Sigmoid colon (tissue), 4 donors: ENCODE measurements around the gene KIF26B.

Experiments used
- EP300 ChIP-seq, 4 donors: sonication (generic); formaldehyde crosslinking; IDR thresholded peaks; one replicate each; pipeline ENCODE4 v1.6.1; 2017; ENCODE audit warnings: antibody characterized with exemption in 4 of 4
- POLR2A ChIP-seq, 2 donors: fragments of 450-650 bp; IDR thresholded peaks; one replicate each; pipeline ENCODE4 v1.6.1; 2016; ENCODE audit warnings: antibody characterized with exemption in 2 of 2, mild to moderate bottlenecking in 2 of 2, moderate library complexity in 2 of 2
- POLR2AphosphoS5 ChIP-seq, 4 donors: sonication (generic); formaldehyde crosslinking; IDR thresholded peaks; one replicate each; pipeline ENCODE4 v1.6.1; 2017; ENCODE audit warnings: antibody characterized with exemption in 4 of 4
- TF ChIP-seq, protein P1 (sequence below), 4 experiments: fragments of 450-650 bp in 3 of 4; fragments of 200-600 bp in 1 of 4; IDR thresholded peaks; one replicate each; pipeline ENCODE4 v1.5.1; 2016 to 2019; ENCODE audit warnings: antibody characterized with exemption in 4 of 4, mild to moderate bottlenecking in 3 of 4, moderate library complexity in 2 of 4

DNA sequence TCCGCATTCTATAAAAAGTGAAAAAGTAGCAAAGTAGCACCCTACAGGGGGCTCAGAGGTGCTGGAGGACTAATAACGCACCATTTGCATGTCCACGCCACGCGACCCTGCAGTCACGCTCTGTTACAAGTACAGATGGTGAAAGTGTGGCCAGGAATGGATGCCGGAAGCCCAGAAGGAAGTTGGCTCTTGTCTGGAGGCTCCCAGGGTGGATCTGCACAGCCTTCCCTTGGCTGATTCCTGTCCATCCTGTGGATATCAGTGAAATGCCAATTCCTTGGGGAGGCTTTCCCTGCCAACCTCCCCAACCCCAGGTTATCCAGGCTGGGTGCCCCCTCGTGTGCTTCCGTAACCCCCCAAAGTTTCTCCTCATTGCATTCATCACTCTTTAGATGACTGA lies 396.8 kb downstream of the KIF26B start:
- no peak for TF ChIP-seq POLR2AphosphoS5 (IDR thresholded peaks at IDR 0.05)
- TF ChIP-seq, protein P1, sequence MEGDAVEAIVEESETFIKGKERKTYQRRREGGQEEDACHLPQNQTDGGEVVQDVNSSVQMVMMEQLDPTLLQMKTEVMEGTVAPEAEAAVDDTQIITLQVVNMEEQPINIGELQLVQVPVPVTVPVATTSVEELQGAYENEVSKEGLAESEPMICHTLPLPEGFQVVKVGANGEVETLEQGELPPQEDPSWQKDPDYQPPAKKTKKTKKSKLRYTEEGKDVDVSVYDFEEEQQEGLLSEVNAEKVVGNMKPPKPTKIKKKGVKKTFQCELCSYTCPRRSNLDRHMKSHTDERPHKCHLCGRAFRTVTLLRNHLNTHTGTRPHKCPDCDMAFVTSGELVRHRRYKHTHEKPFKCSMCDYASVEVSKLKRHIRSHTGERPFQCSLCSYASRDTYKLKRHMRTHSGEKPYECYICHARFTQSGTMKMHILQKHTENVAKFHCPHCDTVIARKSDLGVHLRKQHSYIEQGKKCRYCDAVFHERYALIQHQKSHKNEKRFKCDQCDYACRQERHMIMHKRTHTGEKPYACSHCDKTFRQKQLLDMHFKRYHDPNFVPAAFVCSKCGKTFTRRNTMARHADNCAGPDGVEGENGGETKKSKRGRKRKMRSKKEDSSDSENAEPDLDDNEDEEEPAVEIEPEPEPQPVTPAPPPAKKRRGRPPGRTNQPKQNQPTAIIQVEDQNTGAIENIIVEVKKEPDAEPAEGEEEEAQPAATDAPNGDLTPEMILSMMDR (IDR thresholded peaks at IDR 0.05): no peak
- no peak for TF ChIP-seq EP300 (IDR thresholded peaks at IDR 0.05)
- no peak for TF ChIP-seq POLR2A (IDR thresholded peaks at IDR 0.05)
